Measurements from ENCODE around the gene L2HGDH. TPM values are rescaled to one million over a fixed set of nuclear protein-coding genes. Genes with fewer than 3 reads are reported as not detected.

The L2HGDH gene
- total RNA-seq, 2 experiments from 2014 or later = 1.7 to 3.1 TPM

DNA sequence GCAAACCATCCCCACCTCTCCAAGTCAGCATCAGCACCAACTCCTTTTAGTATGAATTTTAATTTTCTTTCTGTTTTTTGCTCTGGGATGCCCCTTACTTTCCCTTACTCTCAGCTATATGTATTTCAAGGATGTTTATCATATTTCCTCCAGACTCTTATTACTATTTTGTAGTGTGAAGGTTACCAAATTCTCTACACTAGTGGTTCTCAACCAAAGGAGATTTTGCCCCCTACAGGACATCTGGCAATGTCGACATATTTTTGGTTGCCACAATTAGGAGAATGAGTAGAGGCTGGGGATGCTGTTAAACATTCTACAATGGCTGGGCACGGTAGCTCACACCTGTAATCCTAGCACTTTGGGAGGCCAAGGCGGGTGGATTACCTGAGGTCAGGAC lies 51.5 kb downstream of the L2HGDH start:
- CTCF ChIA-PET = interaction anchor here (0.8 kb wide), 1 partner anchor 18 kb away, joined by 3 read pairs; no protein-coding TSS in a partner anchor
- Histone ChIP-seq H3K27me3 (ENCODE audit: control insufficient read depth in 1 of 2, insufficient read depth in 2 of 2, low read length in 2 of 2) (no peaks in the 10 kb centered on the region), H3K9me3 (ENCODE audit: control insufficient read depth in 1 of 2, insufficient read depth in 1 of 2, low read length in 2 of 2) (no peaks in the 10 kb centered on the region), H3K27ac (ENCODE audit: low read depth in 1 of 2, low read length in 2 of 2) (no peak overlapping the region), H3K4me1 (ENCODE audit: insufficient read depth, low read length) (no peaks in the 10 kb centered on the region), H3K36me3 (ENCODE audit: insufficient read depth, low read length) (no peaks in the 10 kb centered on the region), H3K4me3 (ENCODE audit: low read length) (no peak overlapping the region)
- no peaks in the 10 kb centered on the region for H3K9me3 Mint-ChIP-seq
- peaks cover 16% of the 10 kb centered on the region for H3K36me3 Mint-ChIP-seq (ENCODE audit: low read depth)
- no peaks in the 10 kb centered on the region for H3K27me3 Mint-ChIP-seq
- H3K4me3 Mint-ChIP-seq = no peak overlapping the region
- peak; percentile 52 for ATAC-seq (ENCODE audit: poor library complexity)
- no peak overlapping the region for H3K27ac Mint-ChIP-seq
- H3K4me1 Mint-ChIP-seq (ENCODE audit: low read depth) = no peaks in the 10 kb centered on the region
- DNase-seq = peak in 5 of 14 experiments; percentile 6 to 59 (median 53)
- POLR2A ChIA-PET = interaction anchor here (0.6 to 0.9 kb wide), 2 partner anchors 34 to 124 kb away, joined by 3 read pairs; no protein-coding TSS in a partner anchor
- intact Hi-C loops (cut with DNase I, micrococcal nuclease) = no loop called here
- peak; percentile 53 for TF ChIP-seq CTCF (IDR thresholded peaks at IDR 0.05)

GRCh38 chr14:50260072-50260471 lies 52.0 kb downstream of the L2HGDH start:
- Mint-ChIP-seq H3K4me1 (ENCODE audit: low read depth) (no peaks in the 10 kb centered on the region), H3K4me3 (no peak overlapping the region), H3K27ac (no peak overlapping the region), H3K27me3 (no peaks in the 10 kb centered on the region), H3K9me3 (no peaks in the 10 kb centered on the region), H3K36me3 (ENCODE audit: low read depth) (peaks cover 16% of the 10 kb centered on the region)
- intact Hi-C loops (cut with DNase I, micrococcal nuclease) = no loop called here
- Histone ChIP-seq H3K27me3 (ENCODE audit: control insufficient read depth in 1 of 2, insufficient read depth in 2 of 2, low read length in 2 of 2) (no peaks in the 10 kb centered on the region), H3K9me3 (ENCODE audit: control insufficient read depth in 1 of 2, insufficient read depth in 1 of 2, low read length in 2 of 2) (no peaks in the 10 kb centered on the region), H3K4me3 (ENCODE audit: low read length) (no peak overlapping the region), H3K36me3 (ENCODE audit: insufficient read depth, low read length) (no peaks in the 10 kb centered on the region), H3K4me1 (ENCODE audit: insufficient read depth, low read length) (no peaks in the 10 kb centered on the region), H3K27ac (ENCODE audit: low read depth in 1 of 2, low read length in 2 of 2) (no peak overlapping the region)
- DNase-seq = no peak
- no peak for ATAC-seq (ENCODE audit: poor library complexity)
- CTCF ChIA-PET = no interaction called here
- no peak for TF ChIP-seq CTCF (IDR thresholded peaks at IDR 0.05)
- POLR2A ChIA-PET = interaction anchor here (0.9 kb wide), 1 partner anchor 34 kb away, joined by 3 read pairs; no protein-coding TSS in a partner anchor

- Histone ChIP-seq H3K4me3 (ENCODE audit: low read length) (no peak overlapping the region), H3K27ac (ENCODE audit: low read depth in 1 of 2, low read length in 2 of 2) (no peak overlapping the region), H3K9me3 (ENCODE audit: control insufficient read depth in 1 of 2, insufficient read depth in 1 of 2, low read length in 2 of 2) (no peaks in the 10 kb centered on the region), H3K36me3 (ENCODE audit: insufficient read depth, low read length) (no peaks in the 10 kb centered on the region), H3K4me1 (ENCODE audit: insufficient read depth, low read length) (no peaks in the 10 kb centered on the region), H3K27me3 (ENCODE audit: control insufficient read depth in 1 of 2, insufficient read depth in 2 of 2, low read length in 2 of 2) (no peaks in the 10 kb centered on the region)
- DNase-seq = no peak
- ChIA-PET CTCF (no interaction called here), POLR2A (no interaction called here)
- intact Hi-C loops (cut with DNase I, micrococcal nuclease) = no loop called here
- Mint-ChIP-seq H3K27me3 (no peaks in the 10 kb centered on the region), H3K4me3 (no peak overlapping the region), H3K9me3 (no peaks in the 10 kb centered on the region), H3K27ac (no peak overlapping the region), H3K36me3 (ENCODE audit: low read depth) (peaks cover 11% of the 10 kb centered on the region), H3K4me1 (ENCODE audit: low read depth) (no peaks in the 10 kb centered on the region)
- TF ChIP-seq CTCF (IDR thresholded peaks at IDR 0.05) = no peak
- no peak for ATAC-seq (ENCODE audit: poor library complexity)
Observed at GRCh38 chr14:50257732-50258131, 54.3 kb downstream of the L2HGDH start.
